Left lung (tissue), 10 donors: Measurements from ENCODE around the gene ARFIP1. TPM values are rescaled to one million over a fixed set of nuclear protein-coding genes. Genes with fewer than 3 reads are reported as not detected.

ENCODE experiments used
- ATAC-seq: fragments of 200-7000 bp; cut with Tn5 transposase; one replicate; pipeline ENCODE4 v1.9.1; 2020; ENCODE audit warnings: moderate library complexity
- DNase-seq, 4 donors: peaks; one replicate each; pipeline ENCODE4 v3.0.0-alpha.2; 2013 to 2020
- H3K27ac ChIP-seq, 2 donors: fragments of 200-600 bp; sonication (generic) in 1 of 2; one replicate each; pipeline versions ENCODE4 v1.5.0 to v1.8.0; 2020 to 2021
- H3K27me3 ChIP-seq, 2 donors: fragments of 200-600 bp; sonication (generic) in 1 of 2; one replicate each; pipeline versions ENCODE4 v1.5.0 to v1.8.0; 2020 to 2021
- H3K36me3 ChIP-seq, 2 donors: fragments of 200-600 bp; sonication (generic) in 1 of 2; one replicate each; pipeline versions ENCODE4 v1.5.0 to v1.8.0; 2020 to 2021
- H3K4me1 ChIP-seq, 2 donors: fragments of 200-600 bp; one replicate each; pipeline ENCODE4 v1.8.0; 2021
- H3K4me3 ChIP-seq, 2 donors: fragments of 200-600 bp; sonication (generic) in 1 of 2; one replicate each; pipeline versions ENCODE4 v1.5.0 to v1.8.0; 2020 to 2021; ENCODE audit warnings: mild to moderate bottlenecking in 1 of 2
- H3K9me3 ChIP-seq, 2 donors: fragments of 200-600 bp; sonication (generic) in 1 of 2; one replicate each; pipeline versions ENCODE4 v1.5.0 to v1.8.0; 2020 to 2021
- intact Hi-C, 2 donors: fragments of 100-400 bp; cut with DNase I; formaldehyde crosslinking; loops; one replicate each; pipeline versions ENCODE4 v1.11.2 to v1.14.2; 2022
- polyA plus RNA-seq, 6 donors: library from polyadenylated mRNA; unstranded; fragments of 120-200 nt; gene quantifications; one replicate each; pipeline ENCODE4 v1.2.1, GENCODE V29; 2013; ENCODE audit not compliant: insufficient read length in 6 of 6
- total RNA-seq, 2 donors: library from RNA; stranded (reverse); fragmentation: NEBNext Ultra II Directional; extraction: Animal tissue kit (Norgen Biotek cat#: 25700); gene quantifications; one replicate each; pipeline ENCODE4 v1.2.1, GENCODE V29; 2021
- TF ChIP-seq, protein P1 (sequence below), 2 donors: fragments of 200-600 bp; sonication (generic) in 1 of 2; IDR thresholded peaks; one replicate each; pipeline versions ENCODE4 v1.5.0 to v1.8.0; 2021; ENCODE audit warnings: antibody characterized with exemption in 2 of 2
- donor health status: DM: no; HTN: yes; CAD: no.
- donor health status: DM: no; HTN: no; CAD: no.

Gene ARFIP1
- total and polyA plus RNA-seq, 8 donors = 34.7 to 48.9 (median 45.5) TPM

DNA sequence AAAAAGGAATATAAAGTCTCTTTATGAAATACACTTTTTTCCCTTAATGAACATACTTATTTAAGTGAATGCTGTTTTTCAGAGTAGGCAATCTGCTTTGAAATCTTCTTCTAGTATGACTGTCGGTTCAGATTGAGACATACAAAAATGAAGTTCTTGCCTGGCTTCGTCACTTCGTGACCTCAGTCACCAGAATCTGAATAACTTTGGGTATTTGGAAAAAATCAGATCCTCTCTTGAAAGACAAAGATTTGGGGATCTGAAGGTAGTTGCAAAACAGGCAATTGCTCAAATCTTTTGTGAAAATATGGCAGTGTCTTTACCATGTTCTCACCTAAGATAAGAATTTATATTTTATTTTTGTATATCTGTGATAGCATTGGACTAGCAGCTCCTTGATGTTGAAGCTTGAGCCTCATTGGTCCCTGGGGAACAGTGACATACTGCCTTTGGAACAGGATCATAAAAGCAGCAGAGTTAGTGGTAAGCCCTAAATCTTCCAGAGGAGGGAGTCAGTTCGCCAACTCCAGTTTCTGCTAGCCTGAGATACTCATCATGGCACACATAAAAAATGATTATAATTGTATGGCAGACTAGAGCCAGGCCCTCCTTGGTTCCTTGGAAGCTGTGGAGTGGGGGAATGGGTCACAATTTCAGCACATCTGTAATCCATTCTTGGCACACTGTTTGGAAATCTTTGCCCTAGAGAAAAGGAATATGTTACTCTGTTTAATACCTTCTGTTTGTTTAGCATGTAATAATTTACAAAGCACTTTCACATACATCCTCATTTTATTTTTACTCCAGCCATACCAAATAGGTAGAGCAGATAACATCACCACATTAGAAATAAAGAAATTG is 5.0 kb downstream of the ARFIP1 start:
- Histone ChIP-seq H3K27ac (no peak overlapping the region), H3K36me3 (no peaks in the 10 kb centered on the region), H3K4me1 (peaks cover 0 to 34% of the 10 kb centered on the region in 2 donors), H3K9me3 (no peaks in the 10 kb centered on the region), H3K27me3 (no peaks in the 10 kb centered on the region), H3K4me3 (no peak overlapping the region)
- intact Hi-C loops = no loop called here
- TF ChIP-seq, protein P1, sequence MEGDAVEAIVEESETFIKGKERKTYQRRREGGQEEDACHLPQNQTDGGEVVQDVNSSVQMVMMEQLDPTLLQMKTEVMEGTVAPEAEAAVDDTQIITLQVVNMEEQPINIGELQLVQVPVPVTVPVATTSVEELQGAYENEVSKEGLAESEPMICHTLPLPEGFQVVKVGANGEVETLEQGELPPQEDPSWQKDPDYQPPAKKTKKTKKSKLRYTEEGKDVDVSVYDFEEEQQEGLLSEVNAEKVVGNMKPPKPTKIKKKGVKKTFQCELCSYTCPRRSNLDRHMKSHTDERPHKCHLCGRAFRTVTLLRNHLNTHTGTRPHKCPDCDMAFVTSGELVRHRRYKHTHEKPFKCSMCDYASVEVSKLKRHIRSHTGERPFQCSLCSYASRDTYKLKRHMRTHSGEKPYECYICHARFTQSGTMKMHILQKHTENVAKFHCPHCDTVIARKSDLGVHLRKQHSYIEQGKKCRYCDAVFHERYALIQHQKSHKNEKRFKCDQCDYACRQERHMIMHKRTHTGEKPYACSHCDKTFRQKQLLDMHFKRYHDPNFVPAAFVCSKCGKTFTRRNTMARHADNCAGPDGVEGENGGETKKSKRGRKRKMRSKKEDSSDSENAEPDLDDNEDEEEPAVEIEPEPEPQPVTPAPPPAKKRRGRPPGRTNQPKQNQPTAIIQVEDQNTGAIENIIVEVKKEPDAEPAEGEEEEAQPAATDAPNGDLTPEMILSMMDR (IDR thresholded peaks at IDR 0.05) = no peak
- DNase-seq (no peak), ATAC-seq (no peak)

DNA sequence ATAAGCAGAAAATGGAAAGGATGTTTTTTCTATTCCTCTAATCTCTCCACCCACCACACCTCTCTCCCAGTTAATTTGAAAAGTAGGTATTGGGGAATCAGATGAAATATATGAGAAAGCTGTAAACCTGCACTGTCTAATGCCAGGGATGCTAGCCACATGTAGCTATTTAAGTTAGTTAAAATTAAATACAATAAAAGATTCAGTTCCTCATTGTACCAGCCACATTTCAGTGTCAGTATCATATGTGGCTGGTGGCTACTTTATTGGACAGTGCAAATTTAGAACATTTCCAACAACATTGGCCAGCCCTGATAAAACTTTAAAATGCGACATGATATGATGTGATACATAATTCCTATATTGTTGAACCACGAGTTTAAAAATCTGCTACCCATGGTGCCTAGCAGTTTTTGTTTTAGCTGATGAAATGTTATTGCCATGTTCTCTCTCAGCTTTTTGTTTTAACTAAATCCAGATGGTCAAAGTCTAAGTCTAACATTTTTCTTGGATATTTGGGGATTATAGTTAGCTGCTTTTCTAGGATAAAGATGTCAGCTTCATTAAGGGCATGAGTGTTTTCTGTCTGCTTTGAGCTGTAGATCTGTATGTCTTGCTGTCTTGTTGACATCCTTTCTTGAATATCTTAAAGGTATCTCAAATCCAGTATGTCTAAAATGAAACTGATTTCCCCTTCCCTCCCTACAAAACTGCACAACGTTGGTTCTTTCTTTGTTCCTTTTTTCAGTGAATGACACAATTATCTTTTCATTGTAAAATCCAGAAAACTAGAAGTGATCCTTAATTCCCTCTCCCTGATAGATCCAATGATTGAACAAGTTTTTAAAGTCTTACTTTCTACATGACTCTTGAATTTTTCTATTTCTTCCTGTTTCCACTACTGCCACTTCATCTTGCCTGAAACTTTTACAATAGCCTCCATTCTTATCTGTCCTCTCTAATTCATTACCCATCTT is 6.2 kb downstream of the ARFIP1 start:
- intact Hi-C loops = no loop called here
- Histone ChIP-seq H3K4me3 (no peak overlapping the region), H3K36me3 (no peaks in the 10 kb centered on the region), H3K27ac (no peak overlapping the region), H3K27me3 (no peaks in the 10 kb centered on the region), H3K4me1 (peaks cover 0 to 34% of the 10 kb centered on the region in 2 donors), H3K9me3 (no peaks in the 10 kb centered on the region)
- ATAC-seq (no peak), DNase-seq (no peak)
- TF ChIP-seq, protein P1 (IDR thresholded peaks at IDR 0.05) = no peak

DNA sequence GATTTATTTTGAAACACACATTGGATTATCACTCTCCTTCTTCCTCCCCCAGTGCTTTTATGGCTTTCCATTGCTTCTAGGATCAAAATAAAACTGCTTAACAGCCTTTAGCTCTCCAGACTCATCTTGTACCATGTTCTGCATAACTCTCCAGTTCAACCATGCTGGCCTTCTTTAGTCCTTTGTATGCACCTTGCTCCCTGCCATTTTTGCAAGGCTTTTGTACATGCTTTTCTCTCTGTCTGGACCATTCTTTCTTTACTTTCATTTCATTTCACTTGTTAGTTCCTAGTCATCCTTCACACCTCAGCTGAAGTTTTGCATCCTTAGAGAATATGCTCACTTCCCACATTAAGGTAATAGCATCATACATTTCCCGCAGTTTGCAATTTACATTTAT is 6.9 kb downstream of the ARFIP1 start:
- ATAC-seq (no peak), DNase-seq (no peak)
- intact Hi-C loops = no loop called here
- TF ChIP-seq, protein P1 (IDR thresholded peaks at IDR 0.05) = no peak
- Histone ChIP-seq H3K9me3 (no peaks in the 10 kb centered on the region), H3K4me3 (no peak overlapping the region), H3K36me3 (no peaks in the 10 kb centered on the region), H3K27me3 (no peaks in the 10 kb centered on the region), H3K27ac (no peak overlapping the region), H3K4me1 (peaks cover 0 to 27% of the 10 kb centered on the region in 2 donors)

DNA sequence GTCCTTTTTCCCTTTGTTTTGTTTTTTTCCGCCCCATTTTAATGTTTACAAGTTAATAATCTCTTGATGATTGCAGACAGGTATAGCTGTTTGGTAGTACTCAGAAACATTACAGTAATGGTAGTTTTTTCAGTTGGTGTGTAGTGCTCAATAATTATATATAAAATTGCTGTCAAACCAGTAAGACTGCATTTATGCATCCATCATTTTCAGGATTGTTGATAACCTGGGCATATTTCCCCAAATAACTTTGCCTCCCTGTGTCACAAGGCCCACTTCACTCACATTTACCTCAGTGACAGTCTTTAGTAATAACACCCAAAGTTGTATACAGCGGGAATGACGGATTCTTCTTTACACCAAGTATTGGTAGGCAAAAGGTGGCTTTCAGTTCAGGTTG is 16.1 kb downstream of the ARFIP1 start:
- TF ChIP-seq, protein P1 (IDR thresholded peaks at IDR 0.05) = no peak
- H3K4me3 ChIP-seq = no peak overlapping the region
- DNase-seq (no peak), ATAC-seq (no peak)
- no peak overlapping the region for H3K27ac ChIP-seq
- no peaks in the 10 kb centered on the region for H3K9me3 ChIP-seq
- H3K4me1 ChIP-seq = no peaks in the 10 kb centered on the region
- no peaks in the 10 kb centered on the region for H3K36me3 ChIP-seq
- H3K27me3 ChIP-seq = no peaks in the 10 kb centered on the region
- intact Hi-C loops = no loop called here

DNA sequence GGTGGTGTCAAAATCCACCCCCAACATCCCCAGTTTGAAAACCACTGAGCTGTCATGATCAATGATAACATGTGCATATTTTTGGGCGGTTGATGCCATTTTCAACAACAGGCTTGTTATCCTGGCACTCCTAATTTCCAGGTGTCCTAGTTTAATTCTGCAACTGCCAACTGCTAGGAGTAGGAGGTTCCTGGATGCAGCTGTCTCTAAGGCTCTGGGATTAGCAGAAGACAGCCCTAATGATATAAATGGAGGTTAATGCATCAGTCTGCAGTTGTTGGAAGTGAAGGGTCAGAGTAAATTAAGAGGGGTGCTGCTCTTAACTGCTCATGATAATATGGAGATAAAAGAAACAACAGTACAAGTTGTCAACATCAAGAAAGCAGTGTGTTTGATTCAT is 23.8 kb downstream of the ARFIP1 start:
- Histone ChIP-seq H3K9me3 (no peaks in the 10 kb centered on the region), H3K36me3 (no peaks in the 10 kb centered on the region), H3K27me3 (no peaks in the 10 kb centered on the region), H3K4me1 (peaks cover 6 to 9% of the 10 kb centered on the region in 2 donors), H3K4me3 (no peak overlapping the region), H3K27ac (no peak overlapping the region)
- TF ChIP-seq, protein P1 (IDR thresholded peaks at IDR 0.05) = no peak
- DNase-seq (no peak), ATAC-seq (no peak)
- intact Hi-C loops = no loop called here
